Measurements from ENCODE around the gene WNT5B. TPM values are rescaled to one million over a fixed set of nuclear protein-coding genes. Genes with fewer than 3 reads are reported as not detected.

WNT5B gene
- total and polyA plus RNA-seq, 2 donors (not counting 3 experiments of a cell fraction or from before 2014, with no cell fraction given) = not detected

DNA sequence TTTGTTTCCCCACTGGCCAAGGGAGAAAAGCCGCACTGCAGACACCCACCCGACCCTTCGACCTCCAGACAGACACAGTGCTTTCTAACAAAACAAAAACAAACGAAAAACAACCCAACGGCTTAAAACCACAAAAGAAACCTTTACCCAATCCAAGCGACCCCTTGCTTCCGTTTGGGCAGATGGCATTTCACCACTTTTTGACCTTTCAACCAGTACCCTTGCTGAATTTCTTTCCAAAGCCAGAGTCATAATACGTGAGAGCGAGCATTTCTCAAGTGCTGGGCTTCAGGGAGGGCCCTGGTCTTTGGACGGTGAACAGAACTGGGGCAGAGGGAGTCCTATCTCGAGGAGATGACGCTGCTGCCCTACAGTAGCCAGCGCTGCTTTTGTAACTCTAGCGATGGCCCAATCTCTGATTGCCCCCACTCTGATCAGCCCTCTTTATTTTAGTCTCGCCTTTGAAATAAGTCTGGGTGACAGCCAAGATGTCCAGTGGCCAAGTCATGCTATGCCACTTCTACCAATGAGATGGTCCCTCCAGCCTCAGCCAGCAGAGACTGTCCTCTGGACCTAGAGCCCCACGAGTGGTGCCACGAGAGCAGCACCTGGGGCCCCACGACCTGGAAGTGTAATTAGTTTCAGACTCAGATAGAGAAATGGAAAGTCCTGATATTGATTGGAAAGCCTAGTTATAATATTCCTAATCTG, 40.0 kb downstream of the WNT5B start:
- CTCF ChIA-PET = no interaction called here
- no TSS peak for BruUV-seq (replicated peaks)
- dilution Hi-C loops (cut with MboI; ENCODE audit: extremely low pct_ligation_motif_present, low sequenced_read_pairs) = no loop called here

More for the DNA sequence above, 40.0 kb downstream of the WNT5B start:
- Histone ChIP-seq H3K27me3 (ENCODE audit: control insufficient read depth in 2 of 2, insufficient read depth in 2 of 2, low read length in 2 of 2) (no peaks in the 10 kb centered on the region), H3K79me2 (ENCODE audit: control insufficient read depth, insufficient read depth, low read length) (no peaks in the 10 kb centered on the region), H3K4me3 (replicated peaks in 1 of 3; ENCODE audit: insufficient read depth in 1 of 3, low read depth in 1 of 3, low read length in 3 of 3) (no peak overlapping the region), H3K9me3 (replicated peaks; ENCODE audit: control insufficient read depth, insufficient read depth, low read length) (no peaks in the 10 kb centered on the region), H3K27ac (ENCODE audit: insufficient read depth, low read depth, low read length) (no peak overlapping the region), H2AFZ (ENCODE audit: low read depth, low read length) (peak overlapping the region; percentile 8), H3K4me2 (ENCODE audit: insufficient read depth, low read length) (peak overlapping the region; percentile 48), H3K4me1 (ENCODE audit: control insufficient read depth, extremely low read depth, insufficient read depth, low read length) (peaks cover 8% of the 10 kb centered on the region), H3K9me1 (replicated peaks; ENCODE audit: control insufficient read depth, extremely low read depth, insufficient read depth, low read length) (no peaks in the 10 kb centered on the region), H3K36me3 (ENCODE audit: control insufficient read depth in 2 of 2, extremely low read depth in 1 of 2, insufficient read depth in 2 of 2, low read length in 2 of 2) (no peaks in the 10 kb centered on the region), H4K20me1 (replicated peaks; ENCODE audit: control insufficient read depth, extremely low read depth, insufficient read depth, low read length) (no peaks in the 10 kb centered on the region), H3K9ac (replicated peaks; ENCODE audit: extremely low read depth, insufficient read depth, low read length) (no peak overlapping the region)
- peak; percentile 80 for FAIRE-seq
- POLR2A ChIA-PET = no interaction called here
- intact Hi-C loops (cut with micrococcal nuclease) = no loop called here
- DNase-seq (ENCODE audit: low read depth, low spot score) = peak; percentile 76
- no peak for TF ChIP-seq POLR2AphosphoS5 (IDR thresholded peaks at IDR 0.05; ENCODE audit: insufficient read depth, low read depth, low read length)
- TF ChIP-seq MAX (IDR thresholded peaks at IDR 0.05; ENCODE audit: insufficient read depth, insufficient read length) = no peak
- TF ChIP-seq, protein P1, sequence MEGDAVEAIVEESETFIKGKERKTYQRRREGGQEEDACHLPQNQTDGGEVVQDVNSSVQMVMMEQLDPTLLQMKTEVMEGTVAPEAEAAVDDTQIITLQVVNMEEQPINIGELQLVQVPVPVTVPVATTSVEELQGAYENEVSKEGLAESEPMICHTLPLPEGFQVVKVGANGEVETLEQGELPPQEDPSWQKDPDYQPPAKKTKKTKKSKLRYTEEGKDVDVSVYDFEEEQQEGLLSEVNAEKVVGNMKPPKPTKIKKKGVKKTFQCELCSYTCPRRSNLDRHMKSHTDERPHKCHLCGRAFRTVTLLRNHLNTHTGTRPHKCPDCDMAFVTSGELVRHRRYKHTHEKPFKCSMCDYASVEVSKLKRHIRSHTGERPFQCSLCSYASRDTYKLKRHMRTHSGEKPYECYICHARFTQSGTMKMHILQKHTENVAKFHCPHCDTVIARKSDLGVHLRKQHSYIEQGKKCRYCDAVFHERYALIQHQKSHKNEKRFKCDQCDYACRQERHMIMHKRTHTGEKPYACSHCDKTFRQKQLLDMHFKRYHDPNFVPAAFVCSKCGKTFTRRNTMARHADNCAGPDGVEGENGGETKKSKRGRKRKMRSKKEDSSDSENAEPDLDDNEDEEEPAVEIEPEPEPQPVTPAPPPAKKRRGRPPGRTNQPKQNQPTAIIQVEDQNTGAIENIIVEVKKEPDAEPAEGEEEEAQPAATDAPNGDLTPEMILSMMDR (IDR thresholded peaks at IDR 0.05; ENCODE audit: extremely low read depth in 1 of 2, insufficient read depth in 1 of 2, low read depth in 1 of 2, low read length in 2 of 2) = no peak
- no peak for TF ChIP-seq JUN (IDR thresholded peaks at IDR 0.05; ENCODE audit: borderline replicate concordance, insufficient read depth, insufficient read length, low read depth)
- TF ChIP-seq POLR2A (IDR thresholded peaks at IDR 0.05; ENCODE audit: low read depth, low read length) = no peak
- TF ChIP-seq GATA2 (IDR thresholded peaks at IDR 0.05; ENCODE audit: insufficient read depth, insufficient read length, low read depth, low read length) = no peak
- TF ChIP-seq EZH2 (IDR thresholded peaks at IDR 0.05; ENCODE audit: borderline replicate concordance, low read depth, low read length, severe bottlenecking) = no peak
- TF ChIP-seq FOS (IDR thresholded peaks at IDR 0.05; ENCODE audit: borderline replicate concordance, insufficient read depth, low read length) = no peak
- TF ChIP-seq MYC (IDR thresholded peaks at IDR 0.05; ENCODE audit: low read depth, low read length) = no peak
